GM12872 (cell line): ENCODE data around the gene MKRN2OS.

Source experiments
- TF ChIP-seq, protein P1 (sequence below): IDR thresholded peaks from 3 replicates; pipeline ENCODE4 v1.5.1; 2011; ENCODE audit warnings: low read depth, mild to moderate bottlenecking, low read length, moderate library complexity; ENCODE audit not compliant: insufficient read depth

Gene MKRN2OS

DNA sequence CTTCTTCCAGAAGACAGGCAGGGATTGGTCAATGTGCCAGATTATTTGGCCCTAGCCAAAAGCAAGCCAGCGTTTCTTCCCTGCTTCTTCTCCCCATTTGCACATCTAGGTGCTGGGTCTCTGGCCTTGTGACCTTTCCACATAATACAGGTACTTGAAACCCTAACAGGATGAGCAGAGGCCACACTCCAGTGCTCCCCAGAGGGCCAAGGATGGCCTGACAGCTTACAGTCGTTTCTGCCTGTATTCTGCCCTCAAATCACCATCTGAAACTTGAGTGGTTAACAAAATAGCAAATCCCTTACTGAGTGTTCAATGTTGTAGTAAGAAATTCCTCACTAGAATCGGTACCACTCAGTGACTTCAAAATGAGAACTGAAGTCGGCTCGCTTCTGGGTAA lies 40.7 kb upstream of the MKRN2OS start:
- TF ChIP-seq, protein P1, sequence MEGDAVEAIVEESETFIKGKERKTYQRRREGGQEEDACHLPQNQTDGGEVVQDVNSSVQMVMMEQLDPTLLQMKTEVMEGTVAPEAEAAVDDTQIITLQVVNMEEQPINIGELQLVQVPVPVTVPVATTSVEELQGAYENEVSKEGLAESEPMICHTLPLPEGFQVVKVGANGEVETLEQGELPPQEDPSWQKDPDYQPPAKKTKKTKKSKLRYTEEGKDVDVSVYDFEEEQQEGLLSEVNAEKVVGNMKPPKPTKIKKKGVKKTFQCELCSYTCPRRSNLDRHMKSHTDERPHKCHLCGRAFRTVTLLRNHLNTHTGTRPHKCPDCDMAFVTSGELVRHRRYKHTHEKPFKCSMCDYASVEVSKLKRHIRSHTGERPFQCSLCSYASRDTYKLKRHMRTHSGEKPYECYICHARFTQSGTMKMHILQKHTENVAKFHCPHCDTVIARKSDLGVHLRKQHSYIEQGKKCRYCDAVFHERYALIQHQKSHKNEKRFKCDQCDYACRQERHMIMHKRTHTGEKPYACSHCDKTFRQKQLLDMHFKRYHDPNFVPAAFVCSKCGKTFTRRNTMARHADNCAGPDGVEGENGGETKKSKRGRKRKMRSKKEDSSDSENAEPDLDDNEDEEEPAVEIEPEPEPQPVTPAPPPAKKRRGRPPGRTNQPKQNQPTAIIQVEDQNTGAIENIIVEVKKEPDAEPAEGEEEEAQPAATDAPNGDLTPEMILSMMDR: no peak

GRCh38 chr3:12585181-12585580 lies 39.9 kb upstream of the MKRN2OS start:
- TF ChIP-seq, protein P1: no peak

DNA sequence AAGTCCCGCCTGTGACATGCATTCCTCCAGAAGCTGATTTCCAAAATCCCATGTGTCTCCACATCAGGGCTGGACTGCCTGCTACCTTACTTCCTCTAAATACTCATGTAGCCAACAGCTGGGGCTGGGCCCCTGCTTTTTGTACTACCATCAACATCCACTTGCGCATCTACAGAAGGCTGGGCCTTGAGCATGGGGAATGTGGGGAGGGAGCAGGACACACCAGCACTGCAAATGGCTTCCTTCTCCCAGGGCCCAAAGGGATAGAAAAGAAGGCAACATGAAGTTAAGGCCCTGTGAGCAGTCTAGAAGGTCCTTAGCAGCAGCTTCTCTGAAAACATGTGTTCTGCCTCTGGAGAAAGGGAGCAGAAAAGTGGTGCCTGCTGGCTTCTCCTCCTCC lies 38.8 kb upstream of the MKRN2OS start:
- TF ChIP-seq, protein P1: no peak

DNA sequence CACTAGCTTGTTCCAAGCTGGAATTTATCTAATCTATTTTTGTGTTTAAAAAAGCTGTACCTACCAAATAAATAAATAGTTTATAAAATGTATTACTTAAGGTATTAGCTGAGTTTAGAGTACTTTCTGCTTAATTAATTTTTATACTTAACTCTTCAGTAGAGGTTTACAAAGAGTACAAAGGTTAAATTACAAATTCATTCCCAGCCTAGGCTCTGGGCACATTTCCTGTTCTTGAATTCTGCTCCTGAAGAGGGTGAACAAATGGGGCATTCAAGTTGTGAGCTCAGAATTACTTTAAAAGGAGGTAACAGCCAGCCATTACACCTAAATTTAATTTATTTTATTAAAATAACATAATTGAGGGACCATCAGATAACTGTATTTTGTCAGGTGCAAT lies 38.0 kb upstream of the MKRN2OS start:
- TF ChIP-seq, protein P1: no peak

DNA sequence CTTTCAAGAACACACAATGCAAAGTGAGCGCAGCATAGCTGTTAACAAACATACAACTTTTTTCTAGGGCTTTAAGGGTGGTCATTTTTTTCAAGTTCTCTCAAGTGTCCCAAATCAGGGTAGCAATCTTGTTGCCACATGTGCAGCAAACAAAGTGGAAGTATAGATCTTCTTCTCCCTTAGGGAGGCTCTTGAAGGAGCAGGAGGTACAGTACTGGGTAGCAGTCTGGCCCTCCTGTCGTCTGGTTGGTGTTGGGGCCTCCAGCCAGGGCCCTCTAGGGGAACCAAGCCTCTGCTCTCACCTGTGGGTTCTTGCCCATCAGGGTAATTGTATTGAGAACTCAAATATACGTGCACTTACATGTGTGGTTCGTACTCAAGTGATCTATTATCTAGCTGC lies 37.4 kb upstream of the MKRN2OS start:
- TF ChIP-seq, protein P1: no peak

GRCh38 chr3:12579905-12580304 lies 34.6 kb upstream of the MKRN2OS start:
- TF ChIP-seq, protein P1: no peak

DNA sequence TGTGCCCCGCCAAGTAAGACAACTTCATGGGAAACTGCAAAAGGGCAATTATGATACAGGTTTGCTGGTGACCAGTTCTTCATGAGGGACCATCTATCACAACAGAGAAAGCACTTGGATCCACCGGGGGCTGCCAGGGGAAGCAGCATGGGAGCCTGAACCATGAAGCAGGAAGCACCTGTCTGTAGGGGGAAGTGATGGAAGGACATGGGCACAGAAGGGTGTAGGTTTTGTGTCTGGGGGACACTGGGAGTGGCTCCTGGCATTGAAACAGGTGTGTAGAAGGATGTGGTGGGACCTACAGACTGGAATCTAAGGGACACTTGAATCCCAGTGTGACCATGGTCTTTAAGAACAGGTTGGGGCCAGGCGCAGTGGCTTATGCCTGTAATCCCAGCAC lies 34.2 kb upstream of the MKRN2OS start:
- TF ChIP-seq, protein P1: no peak

- TF ChIP-seq, protein P1: no peak; the same call in 2 of the 3 replicates
These were observed 33.4 kb upstream of the MKRN2OS start for GRCh38 chr3:12578742-12579141.
